Gastroesophageal sphincter (tissue), 4 donors: ENCODE results near the gene BSPRY. TPM values are rescaled to one million over a fixed set of nuclear protein-coding genes. Genes with fewer than 3 reads are reported as not detected.
A peak's percentile ranks its signal among the peaks of the same experiment; 100 is the strongest.

Experiments
- ATAC-seq: fragments of 150-250 bp; one replicate; pipeline ENCODE4 v1.9.1; 2016; ENCODE audit warnings: mild to moderate bottlenecking, moderate library complexity
- H3K27ac ChIP-seq, 4 donors: fragments of 200-600 bp; sonication (generic) in 3 of 4; 1 replicate in 3 of 4; 2 replicates in 1 of 4; pipeline ENCODE4 v1.5.1; 2016 to 2019
- H3K27me3 ChIP-seq: fragments of 200-600 bp; sonication (generic); one replicate; pipeline ENCODE4 v1.5.1; 2019
- H3K36me3 ChIP-seq, 2 donors: fragments of 200-600 bp; sonication (generic); one replicate each; pipeline ENCODE4 v1.5.1; 2019; ENCODE audit warnings: control low read depth in 1 of 2
- H3K4me1 ChIP-seq, 3 donors: fragments of 200-600 bp; sonication (generic); 1 replicate in 2 of 3; 2 replicates in 1 of 3; pipeline ENCODE4 v1.5.1; 2016 to 2019; ENCODE audit warnings: control low read depth in 2 of 3
- H3K4me3 ChIP-seq, 2 donors: fragments of 200-600 bp; sonication (generic); one replicate each; pipeline ENCODE4 v1.5.1; 2019; ENCODE audit warnings: mild to moderate bottlenecking in 1 of 2, moderate library complexity in 1 of 2
- H3K9me3 ChIP-seq, 3 donors: fragments of 200-600 bp; sonication (generic); one replicate each; pipeline ENCODE4 v1.5.1; 2017 to 2019; ENCODE audit warnings: control low read depth in 2 of 3
- CTCF ChIP-seq, 4 experiments: fragments of 200-600 bp in 2 of 4; fragments of 450-650 bp in 2 of 4; sonication (generic) in 1 of 4; IDR thresholded peaks; one replicate each; pipeline ENCODE4 v1.5.1; 2017 to 2019; ENCODE audit warnings: antibody characterized with exemption in 4 of 4, mild to moderate bottlenecking in 2 of 4, moderate library complexity in 2 of 4
- EP300 ChIP-seq: sonication (generic); formaldehyde crosslinking; IDR thresholded peaks from one replicate; pipeline ENCODE4 v1.6.1; 2017; ENCODE audit warnings: antibody characterized with exemption, mild to moderate bottlenecking
- POLR2A ChIP-seq, 2 donors: fragments of 450-650 bp; IDR thresholded peaks; one replicate each; pipeline ENCODE4 v1.6.1; 2017; ENCODE audit warnings: antibody characterized with exemption in 2 of 2, mild to moderate bottlenecking in 2 of 2, moderate library complexity in 1 of 2
- POLR2AphosphoS5 ChIP-seq: sonication (generic); formaldehyde crosslinking; IDR thresholded peaks from one replicate; pipeline ENCODE4 v1.6.1; 2017; ENCODE audit warnings: antibody characterized with exemption
- WGBS, 2 donors: methylation state at CpG; one replicate each; pipeline ENCODE4 v1.1.5; 2018; ENCODE audit warnings: low coverage in 1 of 2; 5-methylcytosine and 5-hydroxymethylcytosine counted together
- total RNA-seq, 4 donors: library from RNA; depleted of rRNA; stranded (reverse); fragments of >200 nt; gene quantifications; one replicate each; pipeline ENCODE4 v1.1.0, GENCODE V29; 2016

Gene BSPRY
- total RNA-seq, 4 donors from 2014 or later, result 0.16 to 4.0 (median 0.36) TPM

GRCh38 chr9:113337714-113338113, 11.6 kb upstream of the BSPRY start:
- Histone ChIP-seq H3K27me3 (no peaks in the 10 kb centered on the region), H3K4me1 (peaks cover 0 to 23% (median 6%) of the 10 kb centered on the region in 3 donors), H3K4me3 (no peak overlapping the region), H3K9me3 (no peaks in the 10 kb centered on the region), H3K27ac (no peak overlapping the region), H3K36me3 (peaks cover 0 to 6% of the 10 kb centered on the region in 2 donors)
- WGBS, 2 donors, result 100% methylated on average over 1 of the region's 2 CpGs; no CpG with 5 or more reads in 1 of the 2 donors
- TF ChIP-seq POLR2A (IDR thresholded peaks at IDR 0.05) (no peak), POLR2AphosphoS5 (no peak), EP300 (no peak), CTCF (IDR thresholded peaks at IDR 0.05) (no peak)
- no peak for ATAC-seq

- 2% methylated on average over 9 to 16 of the region's 46 CpGs for WGBS, 2 donors
- Histone ChIP-seq H3K4me3 (peak within 1 kb of the TSS; percentile 52 to 67), H3K36me3 (peaks cover 0 to 5% of the 10 kb centered on the region in 2 donors), H3K27me3 (no peaks in the 10 kb centered on the region), H3K27ac (peak within 1 kb of the TSS; percentile 10 to 90 (median 85)), H3K4me1 (peaks cover 0 to 43% (median 6%) of the 10 kb centered on the region in 3 donors), H3K9me3 (no peaks in the 10 kb centered on the region)
- TF ChIP-seq POLR2A (IDR thresholded peaks at IDR 0.05), result peak; percentile 33 to 46
- peak; percentile 75 for TF ChIP-seq POLR2AphosphoS5
- no peak for TF ChIP-seq EP300
- peak in 1 of 4 experiments; percentile 36 for TF ChIP-seq CTCF (IDR thresholded peaks at IDR 0.05)
- peak; percentile 96 for ATAC-seq
Observed at GRCh38 chr9:113340011-113340699, 9.2 kb upstream of the BSPRY start, which contains the start of gene WDR31. WDR31 (minus strand) TSS chr9:113340275; CDS start chr9:113332022, 8,253 bp downstream.

- 59 to 70% methylated on average over 6 to 9 of the region's 9 CpGs for WGBS, 2 donors
- no peaks in the 10 kb centered on the region for H3K36me3 ChIP-seq
- no peak overlapping the region for H3K4me3 ChIP-seq
- H3K4me1 ChIP-seq, result peaks cover 0 to 43% (median 6%) of the 10 kb centered on the region in 3 donors
- ATAC-seq, result no peak
- TF ChIP-seq EP300, result no peak
- no peak for TF ChIP-seq POLR2AphosphoS5
- no peak for TF ChIP-seq CTCF (IDR thresholded peaks at IDR 0.05)
- TF ChIP-seq POLR2A (IDR thresholded peaks at IDR 0.05), result no peak
- no peaks in the 10 kb centered on the region for H3K9me3 ChIP-seq
- H3K27me3 ChIP-seq, result no peaks in the 10 kb centered on the region
- H3K27ac ChIP-seq, result no peak overlapping the region
Observed at GRCh38 chr9:113341712-113342410, 7.5 kb upstream of the BSPRY start.

DNA sequence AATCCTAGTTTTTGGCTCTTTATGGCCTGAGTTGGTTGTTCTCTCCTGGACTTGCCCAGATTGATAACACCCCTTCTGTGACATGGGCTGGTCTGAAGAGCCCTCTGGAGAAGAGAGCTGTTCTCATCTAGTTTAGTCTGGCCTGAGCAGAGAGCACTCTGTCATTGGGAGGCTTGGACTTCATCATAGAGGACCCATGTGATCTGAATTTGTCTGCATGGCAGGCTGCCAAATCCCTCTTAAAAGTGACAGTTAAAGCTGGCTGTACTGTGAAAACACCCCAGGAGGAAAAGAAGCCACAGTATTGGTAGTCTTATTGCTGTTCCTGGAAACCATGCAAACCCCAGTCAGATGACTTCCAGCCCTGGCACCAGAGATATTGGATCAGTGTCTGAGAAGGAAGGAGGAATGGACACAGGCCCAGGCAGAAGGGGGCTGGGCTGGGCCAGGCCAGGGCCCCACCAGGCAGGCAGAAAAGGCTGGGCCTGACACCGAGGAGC, 5.6 kb upstream of the BSPRY start:
- H3K4me3 ChIP-seq, result no peak overlapping the region
- peak; percentile 80 for TF ChIP-seq POLR2AphosphoS5
- TF ChIP-seq POLR2A (IDR thresholded peaks at IDR 0.05), result no peak
- no peaks in the 10 kb centered on the region for H3K9me3 ChIP-seq
- peak overlapping the region; percentile 61 to 77 (median 76) for H3K27ac ChIP-seq
- peak; percentile 69 for ATAC-seq
- no peaks in the 10 kb centered on the region for H3K36me3 ChIP-seq
- WGBS, 2 donors, result 0% methylated on average over 1 of the region's 1 CpG; no CpG with 5 or more reads in 1 of the 2 donors
- H3K27me3 ChIP-seq, result no peaks in the 10 kb centered on the region
- peaks cover 0 to 39% (median 6%) of the 10 kb centered on the region in 3 donors for H3K4me1 ChIP-seq

GRCh38 chr9:113345190-113345589, 4.2 kb upstream of the BSPRY start:
- Histone ChIP-seq H3K4me3 (no peak overlapping the region), H3K36me3 (no peaks in the 10 kb centered on the region), H3K27ac (peak overlapping the region in 1 of 4 donors; percentile 77), H3K9me3 (no peaks in the 10 kb centered on the region), H3K4me1 (peaks cover 0 to 40% (median 4%) of the 10 kb centered on the region in 3 donors), H3K27me3 (peaks cover 10% of the 10 kb centered on the region)
- TF ChIP-seq EP300 (no peak), POLR2AphosphoS5 (no peak), POLR2A (IDR thresholded peaks at IDR 0.05) (no peak), CTCF (IDR thresholded peaks at IDR 0.05) (no peak)
- ATAC-seq, result no peak
- WGBS, 2 donors, result 50 to 90% methylated on average over 2 of the region's 2 CpGs
